SIG-M5 treated with dmso at 0.1 percent for 504 hours (cell line): Measurements from ENCODE around the gene ARMH3.

Experiments used
- DNase-seq: peaks from one replicate; lab custom pipeline; 2025; ENCODE audit not compliant: unreplicated experiment; lab: John Stamatoyannopoulos, UW

Gene ARMH3

DNA sequence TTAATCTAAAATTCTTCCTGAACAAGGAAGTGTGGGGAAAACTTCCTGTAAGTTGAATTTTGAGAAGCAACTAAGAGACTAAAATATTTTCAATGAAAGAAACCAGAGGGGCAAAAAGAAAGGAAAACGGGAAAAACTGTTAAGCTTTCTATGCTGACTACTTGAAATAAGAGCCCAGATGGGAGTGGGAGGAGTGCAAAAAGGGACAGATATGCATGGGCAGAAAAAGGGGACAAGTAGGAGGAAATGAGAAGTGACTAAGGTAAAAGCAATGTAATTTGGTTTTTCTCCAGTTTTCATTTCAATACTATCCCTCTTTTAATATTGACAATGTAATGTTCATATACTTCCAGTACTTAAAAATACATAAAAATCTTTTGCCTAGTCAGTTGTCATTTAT, 248.8 kb downstream of the ARMH3 start:
- no peak for DNase-seq

DNA sequence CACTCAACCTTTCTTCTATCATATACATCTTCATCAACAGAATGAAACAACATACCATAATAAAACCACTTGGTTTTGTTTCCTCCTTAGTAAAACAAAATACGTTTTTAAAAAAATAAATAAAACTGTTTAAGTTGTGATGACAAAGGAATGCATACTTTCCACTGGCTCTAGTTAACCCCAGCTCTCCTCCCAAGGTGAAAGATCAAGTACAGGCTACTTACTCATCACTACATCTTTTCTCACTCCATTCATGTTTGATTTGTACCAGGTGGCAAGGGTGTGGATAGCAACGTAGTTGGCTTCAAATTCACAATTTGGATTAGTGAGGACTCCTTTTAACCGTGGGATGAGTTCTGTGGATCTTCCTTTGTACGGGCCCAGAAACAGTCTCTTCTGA, 252.5 kb downstream of the ARMH3 start:
- DNase-seq, result no peak

DNA sequence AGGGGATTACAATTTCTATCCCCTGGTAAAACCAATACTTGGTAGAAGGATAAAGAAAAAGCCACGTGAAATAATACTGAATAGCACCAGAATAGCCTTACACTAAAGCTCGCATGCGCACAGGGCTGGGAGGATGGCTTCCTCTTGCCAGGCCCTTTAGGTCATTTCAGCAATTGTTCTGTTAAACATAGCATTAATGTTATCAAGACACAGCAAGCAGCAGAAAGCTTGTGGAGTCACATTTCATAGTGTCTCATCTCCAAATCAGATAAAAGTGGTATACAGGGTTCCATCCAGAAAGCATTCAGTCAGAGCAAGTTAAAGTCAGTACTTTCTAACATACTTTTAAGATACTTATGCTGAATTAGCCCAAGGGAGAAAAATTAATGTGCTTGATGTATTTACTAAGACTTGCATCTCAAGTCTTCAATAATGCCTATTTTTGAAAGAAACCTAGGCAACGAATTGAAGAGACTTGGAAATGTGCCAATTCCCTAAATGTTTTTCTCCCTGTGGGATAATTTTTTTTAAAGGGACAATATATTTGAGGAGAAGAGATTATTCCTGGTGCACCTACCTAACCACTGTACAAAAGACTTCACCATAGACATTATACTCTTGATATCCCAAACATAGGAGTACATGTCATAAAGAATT, 258.4 kb downstream of the ARMH3 start:
- DNase-seq, result no peak
